ENCODE data around the gene SEMA6B. TPM values are rescaled to one million over a fixed set of nuclear protein-coding genes. Genes with fewer than 3 reads are reported as not detected.

The SEMA6B gene
- total RNA-seq, 2 donors from 2014 or later = 3.9 to 10.8 TPM

- no peak overlapping the region for H3K4me3 ChIP-seq
- H3K4me1 ChIP-seq = peaks cover 0 to 17% of the 10 kb centered on the region in 2 donors
- no peak overlapping the region for H3K27ac ChIP-seq
- no peak for TF ChIP-seq CTCF (IDR thresholded peaks at IDR 0.05)
- no peak for DNase-seq (ENCODE audit: low spot score)
- peaks cover 47% of the 10 kb centered on the region for H3K36me3 ChIP-seq
- H3K27me3 ChIP-seq = no peaks in the 10 kb centered on the region
- H3K9me3 ChIP-seq = no peaks in the 10 kb centered on the region
Measured at GRCh38 chr19:4512070-4512469, 47.4 kb downstream of the SEMA6B start.

GRCh38 chr19:4511300-4512054 lies 48.0 kb downstream of the SEMA6B start:
- no peak for DNase-seq (ENCODE audit: low spot score)
- Histone ChIP-seq H3K4me1 (peaks cover 0 to 21% of the 10 kb centered on the region in 2 donors), H3K27me3 (no peaks in the 10 kb centered on the region), H3K9me3 (no peaks in the 10 kb centered on the region), H3K36me3 (peaks cover 52% of the 10 kb centered on the region), H3K27ac (no peak overlapping the region), H3K4me3 (no peak overlapping the region)
- no peak for TF ChIP-seq CTCF (IDR thresholded peaks at IDR 0.05)

GRCh38 chr19:4510435-4511255 lies 48.8 kb downstream of the SEMA6B start:
- peaks cover 0 to 15% of the 10 kb centered on the region in 2 donors for H3K4me1 ChIP-seq
- TF ChIP-seq CTCF (IDR thresholded peaks at IDR 0.05) = no peak
- H3K27me3 ChIP-seq = no peaks in the 10 kb centered on the region
- no peak overlapping the region for H3K4me3 ChIP-seq
- H3K9me3 ChIP-seq = no peaks in the 10 kb centered on the region
- H3K27ac ChIP-seq = no peak overlapping the region
- peaks cover 50% of the 10 kb centered on the region for H3K36me3 ChIP-seq
- no peak for DNase-seq (ENCODE audit: low spot score)

- H3K4me1 ChIP-seq = peaks cover 0 to 9% of the 10 kb centered on the region in 2 donors
- H3K27ac ChIP-seq = no peak overlapping the region
Measured at GRCh38 chr19:4508698-4509097, 50.8 kb downstream of the SEMA6B start.

GRCh38 chr19:4507804-4508203 lies 51.7 kb downstream of the SEMA6B start:
- H3K36me3 ChIP-seq = peaks cover 58% of the 10 kb centered on the region
- H3K27ac ChIP-seq = no peak overlapping the region
- DNase-seq (ENCODE audit: low spot score) = no peak
- H3K4me3 ChIP-seq = no peak overlapping the region
- peaks cover 0 to 9% of the 10 kb centered on the region in 2 donors for H3K4me1 ChIP-seq
- H3K9me3 ChIP-seq = no peaks in the 10 kb centered on the region
- TF ChIP-seq CTCF (IDR thresholded peaks at IDR 0.05) = no peak
- H3K27me3 ChIP-seq = no peaks in the 10 kb centered on the region

More at GRCh38 chr19:4508698-4509097, 50.8 kb downstream of the SEMA6B start:
- no peak for TF ChIP-seq CTCF (IDR thresholded peaks at IDR 0.05)
- no peak for DNase-seq (ENCODE audit: low spot score)
- Histone ChIP-seq H3K36me3 (peaks cover 56% of the 10 kb centered on the region), H3K27me3 (no peaks in the 10 kb centered on the region), H3K4me3 (no peak overlapping the region), H3K9me3 (no peaks in the 10 kb centered on the region)

All from right atrium auricular region (tissue), 2 donors.